ENCODE results near the gene ART3.
"Not testable (repeated sequence)": the region's sequence is repeated elsewhere in the genome, so short reads cannot be mapped to it uniquely, and the experiment has no call there.

ART3 gene, protein sequence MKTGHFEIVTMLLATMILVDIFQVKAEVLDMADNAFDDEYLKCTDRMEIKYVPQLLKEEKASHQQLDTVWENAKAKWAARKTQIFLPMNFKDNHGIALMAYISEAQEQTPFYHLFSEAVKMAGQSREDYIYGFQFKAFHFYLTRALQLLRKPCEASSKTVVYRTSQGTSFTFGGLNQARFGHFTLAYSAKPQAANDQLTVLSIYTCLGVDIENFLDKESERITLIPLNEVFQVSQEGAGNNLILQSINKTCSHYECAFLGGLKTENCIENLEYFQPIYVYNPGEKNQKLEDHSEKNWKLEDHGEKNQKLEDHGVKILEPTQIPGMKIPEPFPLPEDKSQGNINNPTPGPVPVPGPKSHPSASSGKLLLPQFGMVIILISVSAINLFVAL

DNA sequence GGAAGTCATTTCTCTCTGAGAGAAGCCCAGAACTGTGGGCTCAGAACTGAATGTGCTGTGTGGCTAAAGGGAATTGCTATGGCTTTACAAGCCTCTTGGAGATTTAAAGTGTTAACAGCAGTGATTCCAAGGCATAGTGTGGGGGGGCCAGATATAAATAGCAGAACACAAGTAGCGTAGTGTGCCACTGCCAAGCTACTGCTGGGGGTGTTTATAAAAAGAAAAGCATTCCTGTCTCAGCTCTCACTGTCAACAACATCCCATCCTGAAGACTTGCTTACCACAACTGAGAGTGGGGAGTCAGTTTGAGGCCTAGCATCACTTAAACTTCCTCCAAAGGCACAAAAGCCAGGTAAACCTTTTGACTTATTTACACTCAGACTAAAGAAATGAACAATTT is at the start of gene ART3:
ART3 (plus strand) TSS at position 242 of the 400 bp plus-strand sequence. CDS start 1,181 bp downstream, outside the sequence.
- no peak for DNase-seq

DNA sequence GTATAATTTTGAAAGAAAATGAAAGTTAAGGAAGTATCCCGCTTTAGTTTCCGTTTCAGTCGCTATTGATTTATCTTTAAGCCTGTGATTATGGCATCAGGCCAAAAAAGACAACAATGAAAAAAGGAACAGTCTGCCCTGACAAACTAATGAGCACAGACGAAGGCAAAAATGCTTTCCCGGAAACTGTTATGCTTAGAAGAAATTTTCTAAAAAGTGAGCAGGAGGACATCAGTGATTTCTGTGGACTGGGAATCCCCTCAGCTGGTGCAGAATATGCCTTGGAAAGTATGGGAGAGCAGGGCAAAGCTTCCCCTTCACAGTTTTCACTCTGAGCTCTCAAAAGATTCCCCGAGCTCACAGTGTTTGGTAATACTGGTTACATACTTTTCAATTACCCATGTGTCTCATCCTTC is 46.2 kb upstream of the ART3 start:
- DNase-seq, result peak; percentile 42

DNA sequence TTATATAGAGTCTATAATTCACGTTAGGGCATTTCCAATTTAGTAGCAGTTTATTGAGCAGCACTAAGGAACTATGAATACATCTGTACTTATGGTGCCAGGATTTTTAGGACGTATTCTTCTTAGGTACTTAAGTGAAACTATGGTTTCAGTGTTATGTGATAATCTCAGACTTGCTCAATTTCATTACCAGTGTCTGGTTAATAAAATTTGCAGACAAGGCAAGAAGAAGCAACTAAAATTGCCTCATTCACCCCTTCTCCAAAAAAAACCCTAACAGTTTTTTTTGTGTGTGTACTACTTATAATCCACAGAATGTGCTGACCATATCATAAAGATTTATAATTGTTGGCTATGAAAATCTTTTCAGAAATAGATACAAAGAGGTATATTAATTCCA is 45.2 kb upstream of the ART3 start:
- DNase-seq, result no peak

DNA sequence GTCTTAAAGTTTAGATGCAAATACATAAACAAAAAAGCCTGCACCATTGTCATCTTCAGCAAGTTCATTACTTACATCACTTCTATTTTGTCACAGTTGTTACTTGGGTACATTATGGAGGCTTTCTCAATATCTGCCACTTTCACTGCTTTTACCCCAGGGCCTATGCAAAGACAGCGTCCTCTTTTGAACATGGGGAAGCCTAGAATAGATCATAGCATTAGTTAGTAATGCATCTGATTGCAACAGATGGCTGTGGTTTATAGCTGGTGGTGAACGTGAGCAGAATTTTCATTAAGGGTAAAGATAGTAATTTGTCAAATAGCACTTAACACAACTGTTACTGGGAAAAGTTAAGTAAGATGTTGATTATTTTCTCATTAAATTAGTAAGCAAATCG is 39.4 kb upstream of the ART3 start:
- no peak for DNase-seq

DNA sequence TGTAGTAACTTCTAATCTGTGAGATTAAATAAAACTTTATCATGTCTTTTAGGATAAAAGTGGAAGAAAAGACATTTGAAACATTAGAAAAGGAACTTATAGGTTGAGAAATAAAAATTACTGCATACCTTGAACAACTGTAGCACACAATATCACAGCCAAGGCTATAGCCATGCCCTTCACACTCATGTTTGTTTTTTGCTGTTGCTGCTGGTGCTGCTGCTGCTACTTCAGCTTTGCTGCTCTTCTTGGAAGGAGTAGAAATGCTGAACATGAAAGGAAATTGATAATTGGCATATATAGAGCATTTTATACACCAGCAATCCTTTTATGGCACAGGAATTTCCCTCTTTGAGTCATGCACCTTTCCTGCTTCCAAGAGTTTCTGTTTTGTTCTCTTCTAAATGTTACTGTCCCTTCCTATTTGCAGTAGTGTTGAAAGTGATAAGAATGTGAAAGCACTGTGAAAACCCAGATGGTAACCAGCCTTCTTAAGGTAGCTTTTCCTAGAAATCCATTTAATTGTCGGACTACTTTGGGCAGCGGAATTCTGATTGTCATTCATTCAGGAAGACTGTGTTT is 38.6 kb upstream of the ART3 start, which contains the start of gene CXCL11:
CXCL11 (minus strand) TSS at position 272 of the 582 bp plus-strand sequence; CDS start at position 189, 83 bp downstream.
- no peak for DNase-seq

DNA sequence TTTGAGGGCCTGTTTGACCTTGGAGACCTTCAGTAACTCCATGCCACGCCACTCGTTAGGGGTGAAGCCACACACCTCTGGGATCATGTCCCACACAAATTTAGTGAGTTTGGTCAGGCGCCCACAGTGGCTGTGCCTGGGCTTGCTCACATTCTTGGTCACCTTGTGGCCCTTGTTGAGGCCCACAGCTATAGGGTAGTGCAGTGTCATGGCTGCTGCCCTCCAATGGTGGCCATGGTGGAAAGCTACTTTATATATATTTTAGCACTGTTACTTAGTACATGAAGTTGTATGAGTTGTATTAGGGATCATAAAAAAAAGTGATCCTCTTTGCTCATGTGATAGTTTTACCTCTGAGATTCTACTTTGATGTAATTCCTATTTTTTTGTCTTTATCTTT is 37.7 kb upstream of the ART3 start:
- no peak for DNase-seq

DNA sequence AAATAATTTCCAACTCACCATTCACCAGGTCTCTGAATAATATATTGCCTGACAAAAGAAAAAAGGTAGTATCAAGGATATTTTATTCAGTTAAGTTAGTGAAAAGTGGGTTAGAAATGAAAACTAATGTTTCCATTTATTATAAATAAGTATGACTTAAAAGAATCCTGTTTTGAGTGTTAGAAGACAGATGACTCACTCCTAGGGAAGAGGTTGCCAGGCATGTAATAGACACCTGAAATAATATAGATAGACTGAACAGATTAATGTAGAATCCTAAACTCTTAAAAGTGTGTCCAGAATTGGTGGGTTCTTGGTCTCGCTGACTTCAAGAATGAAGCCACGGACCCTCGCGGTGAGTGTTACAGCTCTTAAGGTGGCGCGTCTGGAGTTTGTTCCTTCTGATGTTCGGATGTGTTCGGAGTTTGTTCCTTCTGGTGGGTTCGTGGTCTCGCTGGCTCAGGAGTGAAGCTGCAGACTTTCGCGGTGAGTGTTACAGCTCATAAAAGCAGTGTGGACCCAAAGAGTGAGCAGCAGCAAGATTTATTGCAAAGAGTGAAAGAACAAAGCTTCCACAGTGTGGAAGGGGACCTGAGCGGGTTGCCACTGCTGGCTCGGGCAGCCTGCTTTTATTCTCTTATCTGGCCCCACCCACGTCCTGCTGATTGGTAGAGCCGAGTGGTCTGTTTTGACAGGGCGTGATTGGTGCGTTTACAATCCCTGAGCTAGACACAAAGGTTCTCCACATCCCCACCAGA is 32.1 kb upstream of the ART3 start:
- DNase-seq, result not testable (repeated sequence)

DNA sequence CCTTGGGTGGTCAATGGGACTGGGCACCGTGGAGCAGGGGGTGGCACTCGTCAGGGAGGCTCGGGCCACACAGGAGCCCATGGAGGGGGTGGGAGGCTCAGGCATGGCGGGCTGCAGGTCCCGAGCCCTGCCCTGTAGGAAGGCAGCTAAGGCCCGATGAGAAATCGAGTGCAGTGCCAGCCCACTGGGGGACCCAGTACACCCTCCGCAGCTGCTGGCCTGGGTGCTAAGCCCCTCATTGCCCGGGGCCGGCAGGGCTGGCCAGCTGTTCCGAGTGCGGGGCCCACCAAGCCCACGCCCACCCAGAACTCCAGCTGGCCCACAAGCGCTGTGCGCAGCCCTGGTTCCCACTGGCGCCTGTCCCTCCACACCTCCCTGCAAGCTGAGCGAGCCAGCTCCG is 31.2 kb upstream of the ART3 start:
- DNase-seq, result not testable (repeated sequence)

DNA sequence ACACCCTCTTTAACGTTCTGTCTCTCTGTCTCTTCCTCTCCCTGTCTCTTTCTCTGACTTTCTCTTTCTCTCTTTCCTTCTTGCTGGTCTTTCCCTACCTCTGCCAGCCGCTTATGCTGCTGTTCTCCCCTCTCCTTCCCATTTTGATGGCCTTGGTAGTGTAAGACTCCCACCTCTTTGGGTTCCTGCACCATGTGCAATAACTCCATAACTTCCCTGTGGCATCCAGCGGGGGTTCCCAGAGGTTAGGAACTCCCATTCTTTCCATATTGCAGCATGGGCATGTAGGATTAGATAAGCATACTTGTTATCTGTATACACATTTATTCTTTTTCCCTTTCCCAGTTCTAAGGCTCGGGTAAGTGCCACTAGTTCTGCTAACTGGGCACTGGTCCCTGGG is 29.8 kb upstream of the ART3 start:
- DNase-seq, result not testable (repeated sequence)

DNA sequence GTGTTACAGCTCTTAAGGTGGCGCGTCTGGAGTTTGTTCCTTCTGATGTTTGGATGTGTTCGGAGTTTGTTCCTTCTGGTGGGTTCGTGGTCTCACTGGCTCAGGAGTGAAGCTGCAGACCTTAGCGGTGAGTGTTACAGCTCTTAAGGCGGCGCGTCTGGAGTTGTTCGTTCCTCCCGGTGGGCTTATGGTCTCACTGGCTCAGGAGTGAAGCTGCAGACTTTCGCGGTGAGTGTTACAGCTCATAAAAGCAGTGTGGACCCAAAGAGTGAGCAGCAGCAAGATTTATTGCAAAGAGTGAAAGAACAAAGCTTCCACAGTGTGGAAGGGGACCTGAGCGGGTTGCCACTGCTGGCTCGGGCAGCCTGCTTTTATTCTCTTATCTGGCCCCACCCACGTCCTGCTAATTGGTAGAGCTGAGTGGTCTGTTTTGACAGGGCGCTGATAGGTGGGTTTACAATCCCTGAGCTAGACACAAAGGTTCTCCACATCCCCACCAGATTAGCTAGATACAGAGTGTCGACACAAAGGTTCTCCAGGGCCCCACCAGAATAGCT is 24.6 kb upstream of the ART3 start:
- not testable (repeated sequence) for DNase-seq

DNA sequence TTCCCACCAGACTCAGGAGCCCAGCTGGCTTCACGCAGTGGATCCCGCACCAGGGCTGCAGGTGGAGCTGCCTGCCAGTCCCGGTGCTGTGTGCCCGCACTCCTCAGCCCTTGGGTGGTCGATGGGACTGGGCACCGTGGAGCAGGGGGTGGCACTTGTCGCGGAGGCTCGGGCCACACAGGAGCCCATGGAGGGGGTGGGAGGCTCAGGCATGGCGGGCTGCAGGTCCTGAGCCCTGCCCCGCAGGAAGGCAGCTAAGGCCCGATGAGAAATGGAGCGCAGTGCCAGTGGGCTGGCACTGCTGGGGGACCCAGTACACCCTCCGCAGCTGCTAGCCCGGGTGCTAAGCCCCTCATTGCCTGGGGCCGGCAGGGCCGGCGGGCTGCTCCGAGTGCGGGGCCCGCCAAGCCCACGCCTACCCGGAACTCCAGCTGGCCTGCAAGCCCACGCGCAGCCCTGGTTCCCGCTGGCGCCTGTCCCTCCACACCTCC is 23.9 kb upstream of the ART3 start:
- not testable (repeated sequence) for DNase-seq

DNA sequence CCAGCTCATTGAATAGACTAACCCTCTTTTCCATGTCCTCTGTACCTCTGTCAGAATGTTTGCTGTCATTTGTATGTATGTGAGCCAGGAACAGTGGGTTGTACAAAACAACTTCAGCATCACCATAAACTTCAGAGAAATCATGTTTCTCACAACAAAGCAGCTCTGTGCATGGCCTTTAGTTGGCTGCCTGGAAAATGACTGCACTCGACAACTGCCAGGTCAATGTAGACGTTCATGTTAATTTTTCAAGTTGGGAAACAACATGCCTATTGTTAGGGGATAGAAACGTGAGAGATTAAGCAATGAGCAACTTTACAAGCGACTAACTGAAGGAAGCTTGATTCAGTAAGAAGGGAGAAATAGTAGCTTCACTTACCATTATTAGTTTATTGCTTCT is 20.8 kb upstream of the ART3 start:
- no peak for DNase-seq

DNA sequence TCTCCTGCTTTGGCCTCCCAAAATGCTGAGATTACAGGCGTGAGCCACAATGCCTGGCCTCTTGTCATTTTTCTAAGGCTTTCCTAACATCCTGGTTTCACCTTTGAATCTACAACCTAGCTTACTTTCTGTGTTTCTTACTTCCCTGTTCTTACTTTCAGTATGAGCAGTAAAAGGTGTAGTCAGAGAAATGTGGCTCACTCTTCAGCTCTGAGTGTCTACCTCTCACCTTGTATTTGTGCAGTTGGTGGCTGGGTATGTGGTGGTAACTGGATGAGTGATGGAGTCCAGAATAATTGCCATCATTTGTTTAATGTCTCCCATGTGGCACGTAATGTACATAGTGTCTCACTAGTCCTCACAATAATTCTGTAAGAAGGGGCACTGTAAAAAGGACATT is 19.5 kb upstream of the ART3 start:
- no peak for DNase-seq

DNA sequence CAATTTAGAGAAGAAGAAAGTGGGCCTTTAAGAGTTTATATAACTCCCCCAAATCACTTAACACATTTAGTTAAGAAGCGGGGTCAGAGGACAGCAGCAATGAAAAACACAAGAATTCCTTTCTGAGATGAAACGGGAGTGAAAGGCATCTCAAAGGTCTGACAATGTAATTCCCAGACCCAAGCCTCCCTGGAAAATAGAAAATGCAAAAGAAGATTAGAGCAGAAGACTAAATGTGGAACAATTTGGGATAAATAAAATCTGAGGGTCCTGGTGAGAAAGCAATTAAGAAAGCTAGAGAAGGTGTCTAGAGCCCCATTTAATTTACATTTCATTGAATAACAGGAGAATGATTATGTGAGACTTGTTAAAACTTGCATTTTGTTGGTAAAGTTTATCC is 19.1 kb upstream of the ART3 start:
- DNase-seq, result no peak

DNA sequence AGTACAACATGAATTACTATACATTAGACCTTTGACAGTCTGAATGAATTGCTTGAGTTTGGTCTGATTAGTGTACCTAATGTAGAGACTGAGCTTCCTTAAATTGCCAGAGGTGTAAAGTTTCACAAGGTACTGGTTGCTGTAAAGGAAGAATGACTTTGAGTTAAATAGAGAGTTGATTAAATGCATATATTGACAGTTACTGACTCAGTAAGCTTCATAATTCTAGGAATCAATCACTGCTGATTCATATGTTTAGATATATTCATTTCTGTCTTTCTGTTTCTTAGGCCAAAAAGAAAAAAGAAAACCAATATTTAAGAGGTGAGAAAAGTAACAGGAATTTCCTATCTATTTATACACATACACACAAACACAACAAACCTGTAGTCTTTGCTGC is 16.2 kb upstream of the ART3 start:
- no peak for DNase-seq

DNA sequence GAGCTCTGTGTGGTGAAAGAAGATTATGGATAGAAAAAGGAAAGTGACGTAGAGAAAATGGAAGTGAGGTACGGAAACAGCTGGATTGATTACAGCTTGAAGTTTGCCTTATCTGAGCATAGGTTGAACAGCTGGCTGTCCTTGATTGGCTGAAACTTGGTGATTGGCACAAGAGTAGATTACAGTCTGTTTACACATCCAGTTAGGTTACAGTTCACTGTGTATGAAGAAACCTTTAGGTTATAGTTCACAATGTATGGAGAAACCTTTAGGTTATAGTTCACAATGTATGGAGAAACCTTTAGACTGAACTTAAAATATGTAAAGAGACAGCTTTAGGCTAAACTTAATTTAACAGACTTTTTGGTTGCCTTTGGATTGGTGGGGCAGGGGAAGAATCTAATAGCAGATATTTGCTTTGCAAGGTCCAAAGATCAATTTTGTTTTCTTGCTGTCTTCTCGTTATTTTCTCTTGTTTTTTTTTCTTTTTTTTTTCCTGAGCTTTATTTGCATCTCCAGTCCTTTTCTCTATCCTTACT is 15.6 kb upstream of the ART3 start:
- DNase-seq, result no peak

DNA sequence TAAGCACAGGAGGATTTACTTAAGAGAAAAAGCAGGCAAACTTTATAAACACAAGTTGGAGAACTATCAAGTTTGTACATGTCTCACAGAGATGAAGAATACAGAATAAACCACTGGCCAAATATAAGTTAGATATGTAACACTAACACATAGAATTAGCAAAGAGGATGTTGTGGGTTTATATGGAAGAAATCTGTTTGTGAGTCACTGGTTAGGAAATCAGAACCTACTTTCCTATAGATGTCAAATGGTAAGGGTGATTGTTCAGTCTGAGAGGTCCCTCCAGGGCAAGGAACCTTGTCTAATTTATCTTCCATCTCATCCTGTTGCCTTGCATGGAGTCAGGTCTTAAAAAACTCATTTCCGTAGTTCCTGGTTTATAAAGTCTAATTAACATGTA is 14.8 kb upstream of the ART3 start:
- no peak for DNase-seq

DNA sequence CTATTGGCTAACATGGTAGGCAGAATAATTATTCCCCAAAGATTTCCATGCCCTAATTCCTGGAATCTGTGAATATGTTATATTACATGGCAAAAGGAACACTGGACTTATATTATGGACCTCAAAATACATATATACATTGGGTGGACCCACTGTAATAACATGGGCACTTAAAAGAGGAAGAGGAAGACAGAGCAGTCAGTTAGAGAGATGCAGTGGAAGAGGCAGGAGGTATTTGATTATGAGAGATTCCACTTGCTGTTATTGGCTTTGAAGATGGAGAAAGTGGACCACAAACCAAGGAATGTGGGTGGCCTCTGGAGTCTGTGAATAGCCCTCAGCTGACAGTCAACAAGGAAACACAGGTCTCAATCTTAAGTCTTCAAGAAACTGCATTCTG is 14.0 kb upstream of the ART3 start:
- no peak for DNase-seq

DNA sequence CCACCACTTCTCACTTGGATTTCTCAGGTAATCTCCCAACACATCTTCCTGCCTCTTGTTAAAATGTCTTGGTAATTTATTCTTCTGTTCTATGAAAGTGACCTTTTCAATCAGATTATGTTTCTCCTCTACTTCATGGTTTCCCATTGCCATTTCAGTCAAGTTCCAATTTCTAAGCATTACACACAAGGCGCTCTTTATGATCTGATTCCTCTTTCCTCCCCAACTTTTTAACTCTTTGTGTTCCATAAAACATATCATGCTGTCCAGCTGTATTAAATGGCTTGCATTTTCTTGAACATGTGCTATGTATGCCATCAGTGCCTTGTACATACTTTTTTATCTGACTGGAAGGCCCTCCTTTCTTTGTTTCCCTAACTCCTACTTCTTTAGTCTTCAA is 13.1 kb upstream of the ART3 start:
- DNase-seq, result no peak

DNA sequence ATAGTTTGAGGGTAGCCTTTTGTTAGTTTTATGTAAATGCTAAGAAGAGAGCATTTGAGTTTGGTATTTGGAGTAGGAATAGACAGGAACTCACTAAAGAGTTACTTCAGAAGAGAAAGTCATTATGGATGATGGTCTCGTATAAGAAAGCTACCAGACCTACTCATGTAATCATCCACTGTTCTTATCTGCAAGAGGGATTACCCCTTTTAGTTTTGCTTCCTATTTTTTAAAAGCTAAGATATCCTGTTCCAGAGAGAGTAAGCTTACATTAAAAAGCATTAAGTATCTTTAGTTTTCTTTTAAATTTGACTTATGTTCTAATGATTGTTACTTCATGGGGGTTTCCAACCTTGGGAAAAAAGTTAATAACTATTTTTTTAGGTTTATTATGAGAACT is 12.5 kb upstream of the ART3 start:
- no peak for DNase-seq

DNA sequence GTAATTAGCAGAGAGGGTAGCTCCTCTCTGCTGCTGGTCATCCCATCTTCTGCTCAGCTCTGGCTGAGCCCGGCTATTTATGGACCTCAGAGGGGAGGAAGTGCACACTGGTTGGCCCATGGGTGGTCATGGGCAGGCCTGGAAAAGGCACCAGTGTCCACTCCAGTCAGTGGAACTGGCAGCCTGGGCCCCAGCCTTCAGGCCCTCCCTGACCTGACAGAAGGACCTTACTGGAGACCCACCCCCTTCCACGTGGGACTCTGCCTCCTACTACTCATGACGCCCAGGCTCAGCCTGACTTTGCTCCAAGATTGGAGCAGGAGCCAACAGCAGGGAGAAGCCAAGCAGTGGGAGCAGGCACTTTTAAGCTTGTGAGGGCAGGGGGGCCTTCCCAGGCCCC is 8.0 kb upstream of the ART3 start:
- DNase-seq, result no peak

DNA sequence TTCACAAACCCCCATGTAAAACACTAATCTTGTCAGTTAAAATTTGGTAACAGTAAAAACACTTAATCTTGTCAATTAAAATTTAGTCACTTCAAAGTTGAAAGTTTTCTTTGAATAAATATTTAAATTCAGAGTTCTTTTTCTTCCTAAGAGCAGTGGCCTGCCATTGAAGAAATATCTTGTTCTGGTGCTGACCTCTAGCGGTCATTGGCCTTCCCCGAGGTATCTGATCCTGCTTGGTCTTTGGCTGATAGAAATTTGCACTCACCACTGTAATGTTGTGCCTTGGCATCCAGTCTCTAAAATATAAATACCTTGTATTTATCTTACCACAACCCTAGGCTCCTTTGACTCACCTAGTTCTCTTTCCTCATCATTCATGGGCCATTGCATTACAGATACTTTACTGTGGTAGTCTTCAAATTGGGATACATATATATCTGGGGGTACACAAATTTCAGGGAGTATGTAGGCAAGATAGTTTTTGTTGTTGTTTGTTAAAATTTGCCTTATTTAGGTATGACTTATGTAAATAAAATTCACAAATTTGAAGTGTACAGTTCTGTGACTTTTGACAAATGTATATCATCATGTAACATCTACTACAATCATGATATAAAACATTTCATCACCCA is 6.7 kb upstream of the ART3 start:
- peak; percentile 81 for DNase-seq

DNA sequence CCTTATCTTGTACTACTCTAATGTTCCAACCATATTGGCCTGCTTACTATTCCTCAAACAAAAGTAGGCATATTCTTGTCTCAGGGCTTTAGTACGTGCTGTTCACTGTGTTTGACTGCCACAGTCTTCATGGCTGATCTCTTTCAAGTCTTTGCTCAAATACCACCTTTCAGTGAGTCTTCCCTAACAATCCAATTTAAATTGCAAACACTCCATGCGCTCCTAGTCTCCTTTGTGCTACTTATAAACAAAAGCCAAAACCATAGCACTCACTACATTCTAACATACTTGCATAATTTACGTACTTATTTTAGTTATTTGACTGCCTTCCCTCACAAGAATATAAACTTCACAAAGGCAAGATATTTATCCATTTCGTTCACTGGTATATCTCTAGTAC is 1.7 kb upstream of the ART3 start:
- no peak for DNase-seq
